ENCODE results near the gene FOXRED2. TPM values are rescaled to one million over a fixed set of nuclear protein-coding genes. Genes with fewer than 3 reads are reported as not detected.

The FOXRED2 gene
- total RNA-seq, 4 donors from 2014 or later: 0.37 to 3.0 (median 1.5) TPM

- TF ChIP-seq POLR2AphosphoS5 (IDR thresholded peaks at IDR 0.05) (no peak), EP300 (IDR thresholded peaks at IDR 0.05; ENCODE audit: low read depth) (no peak), POLR2A (IDR thresholded peaks at IDR 0.05) (no peak)
- TF ChIP-seq, protein P1, sequence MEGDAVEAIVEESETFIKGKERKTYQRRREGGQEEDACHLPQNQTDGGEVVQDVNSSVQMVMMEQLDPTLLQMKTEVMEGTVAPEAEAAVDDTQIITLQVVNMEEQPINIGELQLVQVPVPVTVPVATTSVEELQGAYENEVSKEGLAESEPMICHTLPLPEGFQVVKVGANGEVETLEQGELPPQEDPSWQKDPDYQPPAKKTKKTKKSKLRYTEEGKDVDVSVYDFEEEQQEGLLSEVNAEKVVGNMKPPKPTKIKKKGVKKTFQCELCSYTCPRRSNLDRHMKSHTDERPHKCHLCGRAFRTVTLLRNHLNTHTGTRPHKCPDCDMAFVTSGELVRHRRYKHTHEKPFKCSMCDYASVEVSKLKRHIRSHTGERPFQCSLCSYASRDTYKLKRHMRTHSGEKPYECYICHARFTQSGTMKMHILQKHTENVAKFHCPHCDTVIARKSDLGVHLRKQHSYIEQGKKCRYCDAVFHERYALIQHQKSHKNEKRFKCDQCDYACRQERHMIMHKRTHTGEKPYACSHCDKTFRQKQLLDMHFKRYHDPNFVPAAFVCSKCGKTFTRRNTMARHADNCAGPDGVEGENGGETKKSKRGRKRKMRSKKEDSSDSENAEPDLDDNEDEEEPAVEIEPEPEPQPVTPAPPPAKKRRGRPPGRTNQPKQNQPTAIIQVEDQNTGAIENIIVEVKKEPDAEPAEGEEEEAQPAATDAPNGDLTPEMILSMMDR (IDR thresholded peaks at IDR 0.05): no peak
- 83 to 91% methylated on average over 8 of the region's 8 CpGs for WGBS, 2 donors (ENCODE audit: low coverage in 1 of 2)
- in situ Hi-C loops (cut with MboI; ENCODE audit: low pct_ligation_motif_present in 1 of 4, low pct_unique_long_range_greater_than_20kb in 1 of 4, low sequenced_read_pairs in 3 of 4): loop anchor here in 1 of 4 donors (10.0 kb wide), 1 partner anchor 155 kb away; no protein-coding TSS in a partner anchor
- Histone ChIP-seq H3K9me3 (no peaks in the 10 kb centered on the region), H3K4me3 (no peak overlapping the region), H3K27me3 (no peaks in the 10 kb centered on the region), H3K36me3 (no peaks in the 10 kb centered on the region), H3K4me1 (peaks cover 24 to 60% (median 50%) of the 10 kb centered on the region in 4 donors), H3K27ac (peak overlapping the region; percentile 98)
- no peak for DNase-seq
- intact Hi-C loops (cut with DNase I; ENCODE audit: low total_unique reads): no loop called here
These were observed 46.6 kb downstream of the FOXRED2 start for GRCh38 chr22:36460202-36460601.

- Histone ChIP-seq H3K4me1 (peaks cover 36 to 69% (median 59%) of the 10 kb centered on the region in 4 donors), H3K36me3 (no peaks in the 10 kb centered on the region), H3K4me3 (no peak overlapping the region), H3K27me3 (no peaks in the 10 kb centered on the region), H3K9me3 (no peaks in the 10 kb centered on the region), H3K27ac (peak overlapping the region; percentile 98)
- intact Hi-C loops (cut with DNase I; ENCODE audit: low total_unique reads) (no loop called here), in situ Hi-C loops (cut with MboI; ENCODE audit: low pct_ligation_motif_present in 1 of 4, low pct_unique_long_range_greater_than_20kb in 1 of 4, low sequenced_read_pairs in 3 of 4) (loop anchor here in 1 of 4 donors (10.0 kb wide), 1 partner anchor 73 kb away; the partner anchor contains the start of gene MYH9)
- TF ChIP-seq POLR2AphosphoS5 (IDR thresholded peaks at IDR 0.05): peak in 2 of 3 donors; percentile 13 to 39
- TF ChIP-seq, protein P1 (IDR thresholded peaks at IDR 0.05): no peak
- no peak for TF ChIP-seq EP300 (IDR thresholded peaks at IDR 0.05; ENCODE audit: low read depth)
- TF ChIP-seq POLR2A (IDR thresholded peaks at IDR 0.05): no peak
- WGBS, 2 donors (ENCODE audit: low coverage in 1 of 2): 62% methylated on average over 10 of the region's 14 CpGs; no CpG with 5 or more reads in 1 of the 2 donors
- no peak for DNase-seq
These were observed 49.0 kb downstream of the FOXRED2 start for GRCh38 chr22:36457688-36458450.

- TF ChIP-seq POLR2AphosphoS5 (IDR thresholded peaks at IDR 0.05) (no peak), EP300 (IDR thresholded peaks at IDR 0.05; ENCODE audit: low read depth) (no peak), POLR2A (IDR thresholded peaks at IDR 0.05) (no peak)
- TF ChIP-seq, protein P1 (IDR thresholded peaks at IDR 0.05): no peak
- no peaks in the 10 kb centered on the region for H3K27me3 ChIP-seq
- H3K27ac ChIP-seq: peak overlapping the region; percentile 98
- no peaks in the 10 kb centered on the region for H3K36me3 ChIP-seq
- in situ Hi-C loops (cut with MboI; ENCODE audit: low pct_ligation_motif_present in 1 of 4, low pct_unique_long_range_greater_than_20kb in 1 of 4, low sequenced_read_pairs in 3 of 4) (loop anchor here in 1 of 4 donors (10.0 kb wide), 1 partner anchor 72 kb away; the partner anchor contains the start of gene MYH9), intact Hi-C loops (cut with DNase I; ENCODE audit: low total_unique reads) (no loop called here)
- no peak overlapping the region for H3K4me3 ChIP-seq
- no peaks in the 10 kb centered on the region for H3K9me3 ChIP-seq
- 91 to 100% methylated on average over 1 to 12 of the region's 12 CpGs for WGBS, 2 donors (ENCODE audit: low coverage in 1 of 2)
- no peak for DNase-seq
- peaks cover 47 to 72% (median 65%) of the 10 kb centered on the region in 4 donors for H3K4me1 ChIP-seq
These were observed 50.4 kb downstream of the FOXRED2 start for GRCh38 chr22:36456464-36456845.

DNA sequence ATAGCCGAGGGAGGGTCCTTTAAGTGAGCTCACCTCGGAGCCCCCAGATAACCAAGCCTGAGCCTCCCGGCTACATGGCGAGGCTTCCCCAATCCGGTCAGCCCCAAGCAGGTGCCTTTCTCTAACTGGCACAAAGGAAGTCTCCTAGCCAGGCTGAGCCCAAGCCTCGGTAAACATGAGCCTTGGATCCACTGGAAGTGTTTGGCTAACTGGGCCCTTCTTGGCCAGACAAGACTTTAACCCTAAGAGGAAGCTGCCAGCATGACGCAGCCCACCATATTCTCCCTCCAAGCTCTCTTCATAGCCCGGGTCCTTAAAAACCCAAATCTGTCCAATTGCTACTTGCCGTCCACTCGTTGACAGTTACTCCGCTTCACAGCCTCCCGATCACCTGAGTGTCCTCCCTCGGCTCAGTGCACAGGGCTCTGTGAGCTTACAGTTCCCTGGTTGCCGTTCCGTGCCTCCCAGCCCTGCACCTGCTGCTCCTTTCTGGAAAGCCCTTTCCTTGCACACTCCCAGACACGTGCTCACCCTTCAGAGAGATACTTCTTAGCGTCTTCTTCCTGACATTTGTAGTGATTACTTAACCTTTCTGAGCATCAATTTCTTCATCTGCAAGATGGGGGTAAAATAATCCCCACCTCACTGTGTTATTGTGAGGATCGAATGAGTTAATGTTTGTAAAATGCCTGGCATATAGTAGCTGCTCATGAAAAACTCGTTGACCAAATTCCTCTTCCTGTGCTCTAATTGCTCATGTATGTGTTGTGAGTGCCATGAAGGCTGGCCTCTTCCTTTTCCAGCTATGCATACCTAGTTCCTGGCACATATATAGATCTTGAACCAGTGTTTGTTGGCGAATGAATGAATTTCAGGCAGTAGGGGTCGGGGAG lies 51.0 kb downstream of the FOXRED2 start:
- Histone ChIP-seq H3K36me3 (no peaks in the 10 kb centered on the region), H3K4me1 (peaks cover 50 to 75% (median 69%) of the 10 kb centered on the region in 4 donors), H3K9me3 (no peaks in the 10 kb centered on the region), H3K27ac (peak overlapping the region; percentile 98), H3K4me3 (peak overlapping the region in 3 of 4 donors; percentile 47 to 55 (median 51)), H3K27me3 (no peaks in the 10 kb centered on the region)
- in situ Hi-C loops (cut with MboI; ENCODE audit: low pct_ligation_motif_present in 1 of 4, low pct_unique_long_range_greater_than_20kb in 1 of 4, low sequenced_read_pairs in 3 of 4) (loop anchor here in 1 of 4 donors (10.0 kb wide), 1 partner anchor 71 kb away; the partner anchor contains the start of gene MYH9), intact Hi-C loops (cut with DNase I; ENCODE audit: low total_unique reads) (no loop called here)
- TF ChIP-seq, protein P1 (IDR thresholded peaks at IDR 0.05): no peak
- no peak for DNase-seq
- WGBS, 2 donors (ENCODE audit: low coverage in 1 of 2): 49 to 64% methylated on average over 7 to 21 of the region's 21 CpGs

Data from transverse colon (tissue), 4 donors.